SU-DHL-6 (cell line): ENCODE results near the gene ZNF789.
A peak's percentile ranks its signal among the peaks of the same experiment; 100 is the strongest.
"Not testable (repeated sequence)": the region's sequence is repeated elsewhere in the genome, so short reads cannot be mapped to it uniquely, and the experiment has no call there.

ENCODE experiments used
- H2AFZ ChIP-seq: fragments of 200-600 bp; sonication (generic); 2 replicates; pipeline ENCODE4 v1.6.1; 2014; ENCODE audit warnings: low read depth, mild to moderate bottlenecking, moderate library complexity, mixed read lengths, antibody characterized with exemption, low read length; ENCODE audit not compliant: severe bottlenecking
- H3F3A ChIP-seq: fragments of 200-600 bp; shearing (Covaris generic); 2 replicates; pipeline ENCODE4 v1.6.0; 2016; ENCODE audit warnings: antibody characterized with exemption, mild to moderate bottlenecking; ENCODE audit not compliant: insufficient read depth
- H3K27ac ChIP-seq: fragments of 200-600 bp; sonication (generic); 2 replicates; pipeline ENCODE4 v1.5.1; 2016; ENCODE audit warnings: low read depth, mild to moderate bottlenecking, low read length, moderate library complexity, mixed read lengths
- H3K27me3 ChIP-seq: fragments of 200-600 bp; sonication (generic), shearing (Covaris generic); 2 replicates; pipeline ENCODE4 v1.6.0; 2014; ENCODE audit warnings: mild to moderate bottlenecking, low read length
- H3K36me3 ChIP-seq: fragments of 200-600 bp; sonication (generic); 2 replicates; pipeline ENCODE4 v1.6.1; 2014; ENCODE audit warnings: mild to moderate bottlenecking, low read length, mixed read lengths
- H3K4me2 ChIP-seq: fragments of 300-600, 200-600 bp; shearing (Covaris generic), sonication (generic); 2 replicates; pipeline ENCODE4 v1.6.0; 2014; ENCODE audit warnings: low read length, low read depth, mild to moderate bottlenecking; ENCODE audit not compliant: poor library complexity, severe bottlenecking
- H3K4me3 ChIP-seq: fragments of 200-600 bp; sonication (generic); 2 replicates; pipeline ENCODE4 v1.5.1; 2014; ENCODE audit warnings: antibody characterized with exemption, low read length, mild to moderate bottlenecking, mixed read lengths; ENCODE audit not compliant: insufficient read depth, poor library complexity, severe bottlenecking
- H3K79me2 ChIP-seq: fragments of 200-600 bp; sonication (generic); 2 replicates; pipeline ENCODE4 v1.6.1; 2014; ENCODE audit warnings: mild to moderate bottlenecking, low read length, moderate library complexity; ENCODE audit not compliant: insufficient read depth
- H3K9ac ChIP-seq: fragments of 200-600 bp; sonication (generic); 2 replicates; pipeline ENCODE4 v1.7.0; 2014; ENCODE audit warnings: mild to moderate bottlenecking, low read length
- H3K9me2 ChIP-seq: fragments of 200-600 bp; sonication (generic); replicated peaks from 2 replicates; pipeline ENCODE4 v1.6.1; 2014; ENCODE audit warnings: low read length; ENCODE audit not compliant: insufficient read depth
- H3K9me3 ChIP-seq: fragments of 200-600 bp; sonication (generic); 2 replicates; pipeline ENCODE4 v1.6.1; 2014; ENCODE audit warnings: low read length, mixed read lengths; ENCODE audit not compliant: insufficient read depth
- H4K20me1 ChIP-seq: fragments of 200-600 bp; sonication (generic); 2 replicates; pipeline ENCODE4 v1.6.1; 2014; ENCODE audit warnings: low read depth, mild to moderate bottlenecking, antibody characterized with exemption, low read length, moderate library complexity, mixed read lengths
- EZH2phosphoT487 ChIP-seq: fragments of 200-600 bp; sonication (generic), shearing (Covaris generic); conservative IDR thresholded peaks from 2 replicates; pipeline ENCODE4 v1.6.1; 2018; ENCODE audit warnings: mild to moderate bottlenecking, antibody characterized with exemption, low read length, moderate library complexity, mixed read lengths
- TF ChIP-seq, protein P1 (sequence below): fragments of 200-600 bp; sonication (generic); IDR thresholded peaks from one replicate; pipeline ENCODE4 v1.5.1; 2017; ENCODE audit warnings: antibody characterized with exemption, mild to moderate bottlenecking, low read length, moderate library complexity; ENCODE audit not compliant: insufficient read depth, poor library complexity, severe bottlenecking

The ZNF789 gene

DNA sequence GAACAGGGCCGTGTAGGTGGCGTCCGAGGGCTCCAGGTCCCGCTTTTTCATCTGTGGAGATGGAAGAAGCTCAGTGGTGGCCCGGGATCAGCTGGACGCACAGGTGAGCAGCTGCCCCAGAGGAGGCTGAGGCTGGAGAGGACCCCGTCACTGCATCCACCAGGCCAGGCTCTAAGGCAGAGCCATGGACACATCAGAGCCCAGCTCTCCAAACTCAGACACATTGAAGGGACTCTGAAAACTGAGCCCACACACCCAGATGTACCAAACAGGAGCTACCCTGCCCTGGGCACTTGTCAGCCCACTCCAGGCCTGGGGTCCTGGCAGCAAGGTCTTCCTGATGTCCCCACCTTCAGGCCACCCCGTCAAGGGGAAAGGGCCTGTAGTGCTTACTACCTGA is 42.9 kb upstream of the ZNF789 start:
- TF ChIP-seq EZH2phosphoT487: no peak
- TF ChIP-seq, protein P1, sequence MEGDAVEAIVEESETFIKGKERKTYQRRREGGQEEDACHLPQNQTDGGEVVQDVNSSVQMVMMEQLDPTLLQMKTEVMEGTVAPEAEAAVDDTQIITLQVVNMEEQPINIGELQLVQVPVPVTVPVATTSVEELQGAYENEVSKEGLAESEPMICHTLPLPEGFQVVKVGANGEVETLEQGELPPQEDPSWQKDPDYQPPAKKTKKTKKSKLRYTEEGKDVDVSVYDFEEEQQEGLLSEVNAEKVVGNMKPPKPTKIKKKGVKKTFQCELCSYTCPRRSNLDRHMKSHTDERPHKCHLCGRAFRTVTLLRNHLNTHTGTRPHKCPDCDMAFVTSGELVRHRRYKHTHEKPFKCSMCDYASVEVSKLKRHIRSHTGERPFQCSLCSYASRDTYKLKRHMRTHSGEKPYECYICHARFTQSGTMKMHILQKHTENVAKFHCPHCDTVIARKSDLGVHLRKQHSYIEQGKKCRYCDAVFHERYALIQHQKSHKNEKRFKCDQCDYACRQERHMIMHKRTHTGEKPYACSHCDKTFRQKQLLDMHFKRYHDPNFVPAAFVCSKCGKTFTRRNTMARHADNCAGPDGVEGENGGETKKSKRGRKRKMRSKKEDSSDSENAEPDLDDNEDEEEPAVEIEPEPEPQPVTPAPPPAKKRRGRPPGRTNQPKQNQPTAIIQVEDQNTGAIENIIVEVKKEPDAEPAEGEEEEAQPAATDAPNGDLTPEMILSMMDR: no peak
- H3K9ac ChIP-seq: no peak overlapping the region

DNA sequence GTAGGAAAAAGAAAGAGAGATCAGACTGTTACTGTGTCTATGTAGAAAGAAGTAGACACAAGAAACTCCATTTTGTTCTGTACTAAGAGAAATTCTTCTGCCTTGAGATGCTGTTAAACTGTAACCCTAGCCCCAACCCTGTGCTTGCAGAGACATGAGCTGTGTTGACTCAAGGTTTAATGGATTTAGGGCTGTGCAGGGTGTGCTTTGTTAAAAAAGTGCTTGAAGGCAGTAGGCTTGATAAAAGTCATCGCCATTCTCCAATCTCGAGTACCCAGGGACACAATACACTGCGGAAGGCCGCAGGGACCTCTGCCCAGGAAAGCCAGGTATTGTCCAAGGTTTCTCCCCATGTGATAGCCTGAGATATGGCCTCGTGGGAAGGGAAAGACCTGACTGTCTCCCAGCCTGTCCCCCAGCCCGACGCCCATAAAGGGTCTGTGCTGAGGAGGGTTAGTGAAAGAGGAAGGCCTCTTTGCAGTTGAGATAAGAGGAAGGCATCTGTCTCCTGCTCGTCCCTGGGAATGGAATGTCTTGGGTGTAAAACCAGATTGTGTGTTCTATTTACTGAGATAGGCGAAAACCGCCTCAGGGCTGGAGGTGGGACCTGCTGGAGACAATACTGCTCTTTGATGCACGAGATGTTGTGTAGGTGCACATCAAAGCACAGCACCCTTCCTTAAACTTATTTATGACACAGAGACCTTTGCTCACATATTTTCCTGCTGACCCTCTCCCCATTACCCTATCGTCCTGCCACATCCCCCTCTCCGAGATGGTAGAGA is 40.7 kb upstream of the ZNF789 start:
- H3K27me3 ChIP-seq, H3K9ac ChIP-seq, H3K36me3 ChIP-seq, H4K20me1 ChIP-seq, H3K79me2 ChIP-seq, H3K4me2 ChIP-seq, H2AFZ ChIP-seq, H3K9me3 ChIP-seq, H3F3A ChIP-seq, H3K9me2 ChIP-seq, H3K4me3 ChIP-seq, H3K27ac ChIP-seq: not testable (repeated sequence)

More for the DNA sequence above, 42.9 kb upstream of the ZNF789 start:
- no peaks in the 10 kb centered on the region for H3K79me2 ChIP-seq
- no peaks in the 10 kb centered on the region for H4K20me1 ChIP-seq
- H3K9me3 ChIP-seq: no peaks in the 10 kb centered on the region
- H3K27ac ChIP-seq: no peak overlapping the region
- no peaks in the 10 kb centered on the region for H3F3A ChIP-seq
- no peak overlapping the region for H3K4me3 ChIP-seq
- no peaks in the 10 kb centered on the region for H3K9me2 ChIP-seq
- no peak overlapping the region for H3K4me2 ChIP-seq
- H2AFZ ChIP-seq: no peak overlapping the region
- 0 out of 2 replicates have a peak, but pooled peaks cover 2% of the 10 kb centered on the region for H3K36me3 ChIP-seq
- H3K27me3 ChIP-seq: no peaks in the 10 kb centered on the region

DNA sequence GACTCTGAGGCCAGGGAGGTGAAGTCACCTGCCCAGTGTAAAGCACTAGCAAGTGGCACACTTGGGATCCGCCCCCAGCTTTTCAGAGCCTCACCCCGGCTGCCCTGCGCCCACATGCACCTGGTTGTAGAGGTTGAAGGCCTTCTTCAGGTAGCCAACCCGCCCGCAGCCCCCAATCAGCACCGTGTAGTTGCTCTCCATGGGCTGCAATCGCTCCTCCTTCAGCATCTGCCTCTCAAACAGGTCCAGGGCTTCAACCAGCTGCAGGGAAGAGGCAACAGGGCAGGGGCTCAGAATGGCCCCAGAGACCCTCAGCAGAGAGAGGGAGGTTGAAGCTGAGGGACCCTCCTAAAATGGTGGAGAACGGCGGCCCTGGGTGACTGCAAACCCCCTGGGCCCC is 39.5 kb upstream of the ZNF789 start:
- Histone ChIP-seq H3K27ac (no peak overlapping the region), H2AFZ (no peak overlapping the region), H3K79me2 (peaks cover 16% of the 10 kb centered on the region), H3K27me3 (no peaks in the 10 kb centered on the region), H3K36me3 (0 out of 2 replicates have a peak, but pooled peaks cover 2% of the 10 kb centered on the region), H3K4me3 (no peak overlapping the region), H4K20me1 (no peaks in the 10 kb centered on the region), H3K9me3 (no peaks in the 10 kb centered on the region), H3K9ac (no peak overlapping the region), H3K9me2 (no peaks in the 10 kb centered on the region), H3K4me2 (no peak overlapping the region), H3F3A (no peaks in the 10 kb centered on the region)
- TF ChIP-seq, protein P1: no peak

DNA sequence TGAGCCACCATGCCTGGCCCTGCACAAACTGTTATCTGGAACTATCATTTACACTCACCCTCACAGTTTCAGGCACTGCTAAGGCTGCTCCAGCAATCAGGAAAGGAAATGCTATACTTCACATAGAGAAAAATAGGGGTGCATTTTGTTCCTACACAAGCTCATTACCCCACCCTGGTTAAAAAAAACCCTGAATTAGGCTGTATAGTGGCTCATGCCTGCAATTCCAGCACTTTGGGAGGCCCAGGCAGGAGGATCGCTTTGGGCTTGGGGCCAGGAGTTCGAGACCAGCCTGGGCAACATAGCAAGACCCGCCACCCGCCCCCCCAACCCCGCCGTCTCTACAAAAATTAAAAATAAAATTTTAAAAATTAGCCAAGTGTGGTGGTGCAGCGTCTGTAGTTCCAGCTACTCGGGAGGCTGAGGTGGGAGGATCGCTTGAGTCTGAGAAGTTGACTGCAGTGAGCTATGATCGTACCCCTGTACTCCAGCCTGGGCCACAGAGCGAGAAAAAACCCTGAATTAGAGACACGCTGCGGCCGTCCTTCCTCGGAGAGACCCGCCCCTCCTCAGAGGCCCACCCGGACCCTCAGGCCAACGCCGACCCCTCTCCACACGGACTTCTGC is 34.6 kb upstream of the ZNF789 start:
- peaks cover 44% of the 10 kb centered on the region for H3K79me2 ChIP-seq
- H3K27ac ChIP-seq: peak overlapping the region; percentile 39
- no peaks in the 10 kb centered on the region for H3K9me2 ChIP-seq
- H3K4me3 ChIP-seq: peak overlapping the region; percentile 99
- no peaks in the 10 kb centered on the region for H3F3A ChIP-seq
- peak overlapping the region; percentile 89 for H3K9ac ChIP-seq
- H2AFZ ChIP-seq: peak overlapping the region; percentile 99
- H3K36me3 ChIP-seq: 0 out of 2 replicates have a peak, but pooled peaks cover 1% of the 10 kb centered on the region
- no peaks in the 10 kb centered on the region for H3K9me3 ChIP-seq
- H3K27me3 ChIP-seq: no peaks in the 10 kb centered on the region
- peaks cover 3% of the 10 kb centered on the region; the same call in 1 of the 2 replicates for H4K20me1 ChIP-seq
- TF ChIP-seq, protein P1: no peak
- no peak for TF ChIP-seq EZH2phosphoT487
- peak overlapping the region; percentile 81 for H3K4me2 ChIP-seq
